Measurements from ENCODE around the gene CPXM2.

CPXM2 gene

GRCh38 chr10:123847686-123848432, 43.7 kb downstream of the CPXM2 start:
- no peak for DNase-seq (ENCODE audit: low read depth)

DNA sequence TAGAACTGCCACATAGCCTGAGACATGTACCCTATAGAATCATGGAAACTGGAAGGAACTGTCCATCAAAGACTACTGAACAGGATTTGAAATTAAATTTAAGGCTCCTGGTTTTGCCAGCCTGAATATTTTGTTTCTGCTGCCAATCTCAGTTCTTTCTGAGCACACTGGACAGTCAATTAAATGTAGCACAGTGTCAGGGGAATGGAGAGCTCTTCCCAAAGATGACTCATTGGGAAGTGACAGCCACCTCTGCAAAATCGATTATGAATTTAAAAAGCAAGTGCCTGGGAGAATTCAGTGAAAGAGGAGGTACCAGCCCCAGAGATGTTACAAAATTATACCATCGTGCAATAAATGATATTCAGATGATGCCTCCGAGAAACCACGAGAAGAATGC, 47.8 kb downstream of the CPXM2 start:
- DNase-seq (ENCODE audit: low read depth): no peak

DNA sequence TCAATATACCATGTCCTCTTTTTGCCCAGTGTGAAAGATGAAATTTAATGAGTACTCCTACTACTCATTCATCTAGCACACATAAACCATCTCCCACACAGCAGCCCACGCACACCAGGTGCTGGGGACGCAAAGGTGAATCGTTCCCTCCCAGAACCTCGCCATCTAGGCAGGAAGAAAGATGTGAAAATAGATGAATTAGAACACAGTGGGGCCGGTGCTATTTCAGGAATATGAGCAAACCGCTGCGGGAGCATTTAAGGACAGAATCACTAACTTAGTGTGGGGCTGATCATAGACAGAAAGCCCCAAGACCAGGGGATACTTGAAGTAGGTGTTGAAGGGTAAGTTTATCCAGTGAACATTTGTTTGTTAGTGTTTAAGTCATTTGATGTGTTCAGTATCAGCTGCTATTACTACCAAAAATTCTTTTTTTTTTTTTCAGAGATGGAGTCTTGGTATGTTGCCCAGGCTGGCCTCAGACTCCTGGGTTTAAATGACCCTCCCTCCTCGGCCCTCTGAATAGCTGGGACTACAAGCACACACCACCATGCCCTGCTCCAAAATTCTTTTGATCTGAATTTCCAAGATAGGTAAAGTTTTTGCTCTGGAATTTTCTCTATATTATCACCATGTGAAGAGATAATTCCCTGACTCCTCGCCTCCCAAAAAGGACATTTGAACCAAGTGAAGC, 48.8 kb downstream of the CPXM2 start:
- DNase-seq (ENCODE audit: low read depth): no peak

DNA sequence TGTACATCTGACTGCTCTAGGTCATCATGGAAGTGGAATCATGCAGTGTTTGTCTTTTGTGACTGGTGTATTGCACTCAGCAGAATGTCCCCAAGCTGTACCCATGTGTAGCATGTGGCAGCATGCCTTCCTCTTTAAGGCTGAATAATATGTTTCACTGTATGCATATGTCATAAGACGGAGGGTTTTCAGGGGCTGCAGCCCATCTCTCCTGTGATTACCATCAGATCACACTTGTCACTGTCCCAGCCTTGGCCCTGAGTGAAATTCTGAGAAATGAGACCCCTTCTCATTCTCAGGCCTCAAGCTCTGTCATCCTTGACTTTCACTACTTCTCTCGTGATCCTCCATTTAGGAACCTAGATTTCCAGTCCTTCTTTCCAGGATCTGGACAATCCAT, 50.0 kb downstream of the CPXM2 start:
- DNase-seq (ENCODE audit: low read depth): no peak

- DNase-seq (ENCODE audit: low read depth): no peak
These were observed 50.5 kb downstream of the CPXM2 start for GRCh38 chr10:123841115-123841514.

DNA sequence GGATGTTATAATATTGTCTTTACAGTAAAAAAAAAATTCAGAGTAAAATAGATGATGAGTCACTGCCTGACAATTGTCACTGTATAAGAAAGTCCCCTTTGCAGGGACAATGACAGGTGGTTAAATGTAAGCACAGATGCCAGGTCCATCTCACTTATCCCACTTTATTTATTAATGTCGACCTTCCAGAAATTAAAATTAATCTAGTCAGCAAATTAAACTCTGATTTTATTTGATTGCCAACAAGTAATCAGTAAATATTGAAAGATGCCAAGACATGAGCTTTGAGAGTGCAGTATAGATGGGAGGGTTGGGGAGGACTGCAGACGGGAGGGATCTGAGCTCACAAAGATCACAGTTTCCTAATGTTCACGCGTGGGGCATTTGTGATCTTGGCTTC, 50.9 kb downstream of the CPXM2 start:
- no peak for DNase-seq (ENCODE audit: low read depth)

DNA sequence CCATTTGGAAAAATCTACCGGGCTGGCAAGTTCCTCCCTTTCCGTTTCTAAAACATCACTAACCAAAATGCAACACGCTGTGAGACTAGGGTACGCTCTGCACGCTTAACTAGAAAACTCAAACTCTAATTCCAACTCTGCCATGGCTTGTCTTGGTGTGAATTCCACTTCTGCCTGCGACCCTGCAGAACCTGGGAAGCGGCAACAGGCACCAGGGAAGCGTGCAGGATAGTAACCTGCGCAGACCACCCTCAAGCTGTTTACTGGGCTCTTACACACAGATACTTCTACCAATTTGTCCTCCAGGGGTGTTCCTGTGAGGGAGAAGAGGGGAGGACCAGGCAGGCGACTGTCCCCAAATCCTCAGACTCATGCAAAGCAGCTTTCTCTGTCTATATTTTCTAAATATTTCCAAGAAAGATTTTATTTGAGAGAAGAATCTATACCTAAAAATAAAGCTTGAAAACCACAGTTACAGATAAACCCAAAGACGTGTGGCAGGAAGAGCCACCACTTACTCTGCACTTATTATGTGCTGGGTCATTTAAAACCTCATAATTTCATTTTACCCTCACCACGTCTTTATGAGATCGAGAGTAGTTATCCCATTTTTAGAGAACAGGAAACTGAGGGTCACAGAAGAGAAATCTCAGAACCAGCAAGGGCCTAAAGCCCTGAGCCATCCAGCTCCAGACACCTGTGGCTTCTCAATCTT, 52.9 kb downstream of the CPXM2 start:
- DNase-seq (ENCODE audit: low read depth): no peak

DNA sequence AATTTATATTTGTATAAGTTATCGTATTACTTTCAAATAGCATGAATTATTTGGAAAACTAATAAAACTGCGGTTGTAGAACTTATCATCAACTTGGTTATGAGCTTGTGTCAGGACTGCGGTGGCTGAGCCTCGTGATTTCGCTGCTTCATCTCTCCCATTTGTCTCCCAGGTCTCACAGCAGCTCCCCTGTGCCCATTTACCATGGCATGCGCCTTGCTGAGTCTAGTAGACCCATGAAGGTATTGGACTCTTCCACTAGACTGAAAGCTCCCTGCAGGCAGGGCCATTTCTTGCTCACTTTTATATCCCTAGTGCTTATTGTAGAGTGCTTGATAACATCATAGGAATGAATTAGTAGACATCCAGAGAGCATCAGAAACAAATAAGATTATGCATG, 53.9 kb downstream of the CPXM2 start:
- no peak for DNase-seq (ENCODE audit: low read depth)

DNA sequence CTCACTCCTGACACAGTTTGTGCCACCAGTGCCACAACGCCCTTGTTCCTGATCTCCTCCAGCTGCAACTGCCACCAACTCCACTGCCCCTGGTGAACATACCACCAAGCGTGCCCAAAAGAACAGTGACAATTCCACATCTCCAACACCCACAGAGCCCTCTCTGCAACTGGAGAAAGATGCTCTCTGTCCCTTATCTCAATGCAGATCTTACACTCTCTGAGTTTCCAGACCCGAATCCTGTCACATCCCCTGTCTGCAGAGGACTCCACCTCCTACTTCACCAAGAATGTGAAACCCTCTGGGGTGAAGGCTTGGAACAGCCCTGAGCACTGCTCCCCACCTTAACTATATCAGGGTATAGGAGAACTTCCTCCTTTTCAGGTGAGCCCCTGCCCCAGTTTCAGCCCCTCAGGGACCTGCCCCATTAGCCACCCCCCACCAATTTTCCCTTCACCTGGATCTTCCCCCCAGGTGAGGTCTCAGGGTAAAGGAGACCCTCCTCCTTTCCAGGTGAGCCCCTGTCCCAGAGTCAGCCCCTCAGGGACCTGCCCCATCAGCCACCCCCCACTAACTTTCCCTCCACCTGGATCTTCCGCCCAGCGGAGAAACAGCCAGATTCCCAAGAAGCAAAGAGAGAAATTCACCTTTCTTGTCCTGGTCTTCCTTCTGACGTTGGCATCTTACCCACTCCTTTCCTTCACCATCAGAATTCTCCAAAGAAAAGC, 55.0 kb downstream of the CPXM2 start:
- no peak for DNase-seq (ENCODE audit: low read depth)

DNA sequence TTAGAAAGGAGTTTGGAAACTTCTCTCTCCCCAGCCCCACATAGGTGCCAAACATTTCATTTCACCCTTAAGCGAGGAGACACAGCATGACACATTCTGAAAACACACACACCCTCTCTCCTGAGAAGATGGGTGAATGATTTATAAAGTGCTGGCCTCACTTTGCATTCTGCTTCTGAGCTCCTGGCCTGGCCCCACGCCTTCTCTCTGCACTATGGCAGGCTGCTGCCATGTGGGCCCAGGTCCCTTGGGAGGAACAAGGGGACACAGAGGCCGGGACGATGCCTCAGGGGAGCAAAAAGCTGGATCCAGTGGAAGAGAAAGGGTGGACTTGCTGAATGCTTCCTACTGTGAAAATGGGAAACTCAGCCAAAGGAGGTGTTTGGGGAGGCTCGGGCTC, 56.0 kb downstream of the CPXM2 start:
- no peak for DNase-seq (ENCODE audit: low read depth)

DNA sequence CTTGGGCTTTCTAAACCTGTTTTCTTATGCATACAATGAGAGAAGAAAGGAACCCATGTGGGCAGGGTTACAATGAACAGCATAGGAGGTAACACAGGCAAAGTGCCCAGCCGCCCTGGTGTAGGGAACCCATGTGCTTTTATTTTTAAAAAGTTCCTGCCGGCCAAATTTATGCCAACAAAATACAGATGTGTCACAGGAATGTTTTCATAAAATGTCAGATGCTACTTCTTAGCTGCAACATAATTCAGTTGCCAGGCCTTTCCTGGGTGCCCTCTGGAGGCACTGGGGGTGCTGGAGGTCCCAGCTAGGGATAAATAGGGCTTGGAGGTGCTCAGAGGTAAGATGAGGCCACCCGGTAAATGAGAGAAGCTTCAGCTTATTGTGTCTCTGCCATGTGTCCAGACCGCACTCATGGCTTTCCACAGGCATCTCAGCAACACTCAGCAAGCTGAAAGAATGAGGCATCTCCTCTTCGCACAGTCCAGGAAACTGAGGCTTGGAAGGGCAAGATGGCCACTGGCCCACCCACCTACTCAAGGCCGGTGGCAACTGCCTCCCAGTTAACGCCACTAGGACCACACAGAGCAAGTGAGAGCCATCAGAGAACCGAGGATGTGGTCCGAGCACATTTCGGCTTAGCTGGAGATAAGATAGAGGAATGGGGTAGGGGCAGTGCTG, 58.3 kb downstream of the CPXM2 start:
- DNase-seq (ENCODE audit: low read depth): no peak

DNA sequence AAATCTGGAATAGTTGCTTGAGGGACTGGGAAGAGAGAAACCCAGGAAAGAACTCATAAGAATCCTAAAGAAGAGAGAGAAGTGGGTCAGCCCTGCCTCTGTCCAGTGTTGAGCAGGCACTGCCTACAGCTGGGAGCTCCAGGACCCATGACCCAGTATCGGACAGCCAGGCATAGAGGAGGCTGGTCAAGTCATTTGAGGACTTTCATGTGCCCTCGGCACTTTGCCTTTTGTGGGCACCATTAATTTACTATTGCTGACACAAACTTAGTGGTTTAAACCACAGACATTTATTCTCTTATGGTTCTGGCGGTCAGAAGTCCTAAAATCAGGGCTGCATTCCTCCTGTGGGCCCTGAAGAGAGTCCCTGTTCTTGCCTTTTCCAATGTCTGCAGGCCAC, 60.3 kb downstream of the CPXM2 start:
- no peak for DNase-seq (ENCODE audit: low read depth)

GRCh38 chr10:123821136-123821535, 70.5 kb downstream of the CPXM2 start:
- no peak for DNase-seq (ENCODE audit: low read depth)

- DNase-seq (ENCODE audit: low read depth): no peak
These were observed 82.0 kb downstream of the CPXM2 start for GRCh38 chr10:123809632-123810031.

DNA sequence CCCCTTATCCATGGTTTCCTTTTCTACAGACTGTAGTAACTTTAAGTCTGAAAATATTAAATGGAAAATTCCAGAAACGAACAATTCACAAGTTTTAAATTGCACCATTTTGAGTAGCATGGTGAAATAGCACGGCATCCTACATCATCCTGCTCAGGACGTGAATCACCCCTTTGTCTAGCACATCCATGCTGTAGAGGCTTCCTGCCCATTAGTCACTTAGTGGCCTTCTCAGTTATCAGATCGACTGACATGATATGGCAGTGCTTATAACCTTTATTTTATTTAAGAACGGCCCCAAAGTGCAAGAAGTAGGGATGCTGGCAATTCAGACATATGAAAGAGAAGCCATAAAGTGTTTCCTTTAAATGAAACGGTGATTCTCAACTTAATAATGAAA, 82.7 kb downstream of the CPXM2 start:
- DNase-seq (ENCODE audit: low read depth): no peak

- no peak for DNase-seq (ENCODE audit: low read depth)
These were observed 83.3 kb downstream of the CPXM2 start for GRCh38 chr10:123808286-123808685.

- no peak for DNase-seq (ENCODE audit: low read depth)
These were observed 84.1 kb downstream of the CPXM2 start for GRCh38 chr10:123807444-123808035.

- no peak for DNase-seq (ENCODE audit: low read depth)
These were observed 86.9 kb downstream of the CPXM2 start for GRCh38 chr10:123804716-123805115.

GRCh38 chr10:123800821-123801220, 90.8 kb downstream of the CPXM2 start:
- DNase-seq (ENCODE audit: low read depth): no peak

DNA sequence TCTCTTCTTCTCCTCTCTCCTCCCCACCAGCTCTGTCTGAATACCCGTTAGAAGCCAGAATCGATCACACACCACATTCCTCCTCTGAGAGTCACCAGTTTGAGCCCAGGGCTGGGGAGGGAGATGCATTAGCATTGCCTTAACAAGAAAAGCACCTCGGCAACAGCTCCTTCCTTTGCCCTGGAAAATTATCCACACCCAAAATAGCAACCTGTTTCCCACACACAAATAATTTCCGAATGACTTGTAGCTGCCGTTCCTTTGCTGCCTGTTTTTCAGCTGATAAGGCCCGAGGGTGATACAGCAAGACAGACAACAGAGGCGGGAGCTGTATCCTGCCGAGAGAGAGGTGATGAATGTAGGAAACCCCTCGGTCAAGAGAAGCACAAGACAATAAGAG, 91.3 kb downstream of the CPXM2 start:
- no peak for DNase-seq (ENCODE audit: low read depth)

DNA sequence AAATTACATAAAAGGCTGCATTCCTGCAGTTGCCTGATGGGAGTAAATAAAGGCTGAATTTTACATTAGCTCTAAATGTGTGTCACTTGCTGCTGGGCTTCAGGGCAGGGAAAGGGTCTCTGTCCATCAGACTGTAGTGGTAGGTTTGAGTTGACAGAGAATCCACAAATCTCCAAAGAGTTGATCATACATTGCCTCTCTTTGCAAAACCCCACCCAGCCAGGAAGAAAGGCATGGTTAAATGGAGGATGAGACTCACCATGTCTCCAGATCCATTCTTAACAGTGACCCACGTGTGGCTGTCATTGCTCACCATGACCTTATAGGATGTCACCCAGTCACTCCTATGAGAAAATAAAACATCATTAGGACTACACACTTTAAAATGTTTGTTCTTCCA, 92.8 kb downstream of the CPXM2 start:
- no peak for DNase-seq (ENCODE audit: low read depth)

DNA sequence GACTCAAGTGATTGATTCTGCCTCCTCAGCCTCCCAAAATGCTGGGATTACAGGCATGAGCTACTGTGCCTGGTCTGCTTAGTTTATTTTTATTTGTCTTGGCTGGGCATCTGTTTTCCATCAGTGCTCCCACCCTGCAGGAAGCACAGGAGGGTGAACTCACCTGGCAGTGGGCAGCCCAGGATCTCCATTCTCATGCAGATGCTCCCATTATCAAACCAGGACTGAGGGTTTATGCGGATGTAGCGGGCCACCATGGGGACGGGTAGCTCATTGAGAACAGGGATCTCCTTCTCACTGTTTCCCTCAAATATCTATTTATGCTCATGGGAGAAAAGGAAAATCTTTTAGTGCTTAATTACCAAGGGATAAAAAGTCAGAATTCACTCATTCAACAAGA, 93.8 kb downstream of the CPXM2 start:
- DNase-seq (ENCODE audit: low read depth): no peak
